Loucy (cell line): ENCODE results near the gene KARS1.
"Not testable (repeated sequence)": the region's sequence is repeated elsewhere in the genome, so short reads cannot be mapped to it uniquely, and the experiment has no call there.

Experiments used
- H2AFZ ChIP-seq: fragments of 200-600 bp; sonication (generic); 2 replicates; pipeline ENCODE4 v1.6.0; 2016; ENCODE audit warnings: antibody characterized with exemption, mild to moderate bottlenecking, low read length, moderate library complexity
- H3F3A ChIP-seq: fragments of 200-600 bp; 2 replicates; pipeline ENCODE4 v1.6.0; 2016; ENCODE audit warnings: antibody characterized with exemption, low read depth, mild to moderate bottlenecking
- H3K27me3 ChIP-seq: fragments of 200-600 bp; sonication (generic); 2 replicates; pipeline ENCODE4 v1.6.1; 2014; ENCODE audit warnings: low read length, mild to moderate bottlenecking; ENCODE audit not compliant: insufficient read depth, poor library complexity, severe bottlenecking
- H3K36me3 ChIP-seq: fragments of 200-600 bp; sonication (generic); 2 replicates; pipeline ENCODE4 v1.6.1; 2016; ENCODE audit warnings: low read length; ENCODE audit not compliant: insufficient read depth
- H3K4me1 ChIP-seq: fragments of 200-600 bp; sonication (generic); 2 replicates; pipeline ENCODE4 v1.5.1; 2014; ENCODE audit warnings: low read length, mild to moderate bottlenecking; ENCODE audit not compliant: insufficient read depth, poor library complexity, severe bottlenecking
- H3K4me2 ChIP-seq: fragments of 200-600 bp; sonication (generic); 2 replicates; pipeline ENCODE4 v1.6.0; 2014; ENCODE audit warnings: antibody characterized with exemption, low read length, low read depth, mild to moderate bottlenecking; ENCODE audit not compliant: poor library complexity, severe bottlenecking
- H3K4me3 ChIP-seq: fragments of 200-600 bp; sonication (generic); 2 replicates; pipeline ENCODE4 v1.5.1; 2014; ENCODE audit warnings: low read length, mild to moderate bottlenecking, mixed read lengths; ENCODE audit not compliant: poor library complexity, severe bottlenecking
- H3K79me2 ChIP-seq: fragments of 200-600 bp; sonication (generic); 2 replicates; pipeline ENCODE4 v1.6.1; 2014; ENCODE audit warnings: low read length; ENCODE audit not compliant: insufficient read depth
- H3K9ac ChIP-seq: fragments of 200-600 bp; sonication (generic); 2 replicates; pipeline ENCODE4 v1.6.0; 2014; ENCODE audit warnings: mild to moderate bottlenecking, low read depth, low read length, moderate library complexity; ENCODE audit not compliant: poor library complexity, severe bottlenecking
- H3K9me2 ChIP-seq: fragments of 200-600 bp; sonication (generic); replicated peaks from 2 replicates; pipeline ENCODE4 v1.6.1; 2016; ENCODE audit warnings: low read depth, low read length, mixed read lengths
- H3K9me3 ChIP-seq: fragments of 200-600 bp; sonication (generic); 2 replicates; pipeline ENCODE4 v1.6.1; 2014; ENCODE audit warnings: mild to moderate bottlenecking, antibody characterized with exemption, low read length, low read depth; ENCODE audit not compliant: insufficient read depth
- H4K20me1 ChIP-seq: fragments of 200-600 bp; sonication (generic); 2 replicates; pipeline ENCODE4 v1.6.0; 2014; ENCODE audit warnings: antibody characterized with exemption, low read length, mild to moderate bottlenecking; ENCODE audit not compliant: insufficient read depth, poor library complexity, severe bottlenecking
- EZH2phosphoT487 ChIP-seq: fragments of 200-600 bp; IDR thresholded peaks from 2 replicates; pipeline ENCODE4 v1.6.1; 2018; ENCODE audit warnings: antibody characterized with exemption, mild to moderate bottlenecking, moderate library complexity, borderline replicate concordance
- TF ChIP-seq, protein P1 (sequence below): fragments of 200-600 bp; sonication (generic); conservative IDR thresholded peaks from 2 replicates; pipeline ENCODE4 v1.5.1; 2014; ENCODE audit warnings: mild to moderate bottlenecking, antibody characterized with exemption, low read length

Gene KARS1

DNA sequence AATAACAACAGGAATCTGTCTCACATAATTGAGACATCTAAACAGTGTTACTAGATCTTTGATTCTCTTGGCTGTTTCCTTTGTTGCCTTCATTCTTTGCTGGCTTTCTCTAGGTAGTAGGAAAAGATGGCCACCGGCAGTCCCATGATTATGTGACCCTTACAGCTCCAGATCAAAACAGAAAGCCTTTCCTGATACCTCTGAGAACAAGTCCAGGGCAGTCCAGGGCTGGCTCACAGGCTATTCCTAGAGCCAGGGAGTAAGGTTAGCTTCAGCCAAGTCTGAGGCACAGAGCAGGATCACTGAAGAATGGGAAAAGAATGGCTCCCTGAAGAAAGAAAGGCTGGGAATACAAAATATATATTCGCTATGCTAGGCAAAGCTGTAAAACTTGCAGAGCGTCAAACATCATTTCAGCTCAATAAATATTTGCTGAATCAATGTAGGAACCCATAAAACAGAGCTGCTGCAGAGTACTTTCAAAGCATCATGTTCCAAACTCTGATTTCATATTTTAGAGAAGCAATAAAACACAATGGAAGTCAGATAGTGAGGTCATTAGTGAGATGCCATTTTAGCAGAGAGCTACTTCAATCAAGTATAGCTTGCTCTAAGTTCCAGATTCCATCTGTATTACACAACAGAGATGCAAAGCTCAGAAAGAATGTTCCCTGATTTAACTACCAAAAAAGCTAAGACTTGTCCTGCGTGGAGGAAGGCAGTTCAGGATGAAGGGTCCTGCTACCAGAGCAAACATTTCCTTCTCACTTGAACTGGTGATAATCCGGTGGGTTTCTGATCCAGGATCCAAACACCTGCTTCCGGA lies 47.8 kb downstream of the KARS1 start:
- peaks cover 6% of the 10 kb centered on the region for H3K4me1 ChIP-seq
- H3K27me3 ChIP-seq = no peaks in the 10 kb centered on the region
- H3K9ac ChIP-seq = no peak overlapping the region
- 0 out of 2 replicates have a peak, but pooled peaks cover 3% of the 10 kb centered on the region for H3F3A ChIP-seq
- H3K9me2 ChIP-seq = no peaks in the 10 kb centered on the region
- H3K36me3 ChIP-seq = peaks cover 48% of the 10 kb centered on the region
- no peaks in the 10 kb centered on the region for H4K20me1 ChIP-seq
- H3K9me3 ChIP-seq = peaks cover 8% of the 10 kb centered on the region; the same call in 1 of the 2 replicates
- H3K4me3 ChIP-seq = no peak overlapping the region
- TF ChIP-seq, protein P1, sequence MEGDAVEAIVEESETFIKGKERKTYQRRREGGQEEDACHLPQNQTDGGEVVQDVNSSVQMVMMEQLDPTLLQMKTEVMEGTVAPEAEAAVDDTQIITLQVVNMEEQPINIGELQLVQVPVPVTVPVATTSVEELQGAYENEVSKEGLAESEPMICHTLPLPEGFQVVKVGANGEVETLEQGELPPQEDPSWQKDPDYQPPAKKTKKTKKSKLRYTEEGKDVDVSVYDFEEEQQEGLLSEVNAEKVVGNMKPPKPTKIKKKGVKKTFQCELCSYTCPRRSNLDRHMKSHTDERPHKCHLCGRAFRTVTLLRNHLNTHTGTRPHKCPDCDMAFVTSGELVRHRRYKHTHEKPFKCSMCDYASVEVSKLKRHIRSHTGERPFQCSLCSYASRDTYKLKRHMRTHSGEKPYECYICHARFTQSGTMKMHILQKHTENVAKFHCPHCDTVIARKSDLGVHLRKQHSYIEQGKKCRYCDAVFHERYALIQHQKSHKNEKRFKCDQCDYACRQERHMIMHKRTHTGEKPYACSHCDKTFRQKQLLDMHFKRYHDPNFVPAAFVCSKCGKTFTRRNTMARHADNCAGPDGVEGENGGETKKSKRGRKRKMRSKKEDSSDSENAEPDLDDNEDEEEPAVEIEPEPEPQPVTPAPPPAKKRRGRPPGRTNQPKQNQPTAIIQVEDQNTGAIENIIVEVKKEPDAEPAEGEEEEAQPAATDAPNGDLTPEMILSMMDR = no peak
- no peak for TF ChIP-seq EZH2phosphoT487
- H3K4me2 ChIP-seq = no peak overlapping the region
- H3K79me2 ChIP-seq = no peaks in the 10 kb centered on the region
- no peak overlapping the region for H2AFZ ChIP-seq

DNA sequence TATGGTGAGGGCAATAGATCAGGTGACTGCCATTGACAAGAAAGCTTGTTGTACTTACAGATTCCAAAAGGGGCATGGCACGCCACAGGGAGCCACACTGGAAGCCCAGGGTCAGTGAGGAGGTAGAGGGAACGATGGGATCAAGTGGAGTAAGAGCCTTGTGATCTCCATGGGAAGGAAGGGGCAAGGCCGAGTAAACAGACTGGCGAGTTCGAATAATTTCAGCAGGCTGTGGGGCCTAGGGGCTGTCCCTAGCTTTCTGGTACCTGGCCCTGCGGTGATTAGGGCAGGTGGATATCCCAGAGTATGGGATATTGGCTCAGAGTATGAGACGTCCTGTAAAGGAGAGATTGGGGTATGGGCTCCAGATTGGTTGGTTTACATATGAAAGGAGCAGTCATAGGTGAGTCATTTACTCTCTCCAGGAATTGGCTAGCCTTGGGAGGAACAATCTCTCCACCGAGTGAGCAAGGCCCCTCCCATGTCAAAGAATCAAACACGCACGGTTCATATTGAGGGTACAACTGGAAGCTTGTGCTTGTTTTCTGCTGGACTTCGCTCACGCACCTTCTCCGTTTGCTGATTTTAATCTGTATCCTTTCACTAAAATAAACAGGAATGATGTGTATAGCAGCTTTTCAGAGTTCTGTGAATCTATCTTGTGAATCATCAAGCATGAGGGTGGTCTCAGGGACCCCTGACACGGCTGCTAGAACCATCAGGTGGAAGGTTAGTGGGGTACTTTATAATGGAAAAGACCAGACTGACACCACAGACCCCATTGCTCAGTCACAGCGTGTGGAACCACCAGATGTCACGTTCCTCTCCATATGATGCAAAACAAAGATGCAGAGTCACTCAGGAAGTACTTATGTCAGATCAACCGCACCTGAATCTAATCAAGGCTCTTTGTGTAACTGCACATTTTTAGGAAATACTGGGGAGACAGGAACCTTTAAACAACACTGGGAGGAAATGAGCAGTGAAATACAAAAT lies 53.3 kb downstream of the KARS1 start:
- Histone ChIP-seq H3K4me2 (peak overlapping the region; percentile 57), H2AFZ (no peak overlapping the region), H4K20me1 (no peaks in the 10 kb centered on the region), H3K9me3 (no peaks in the 10 kb centered on the region), H3K9ac (no peak overlapping the region), H3K4me1 (peaks cover 14% of the 10 kb centered on the region), H3K27me3 (no peaks in the 10 kb centered on the region), H3K79me2 (no peaks in the 10 kb centered on the region), H3F3A (0 out of 2 replicates have a peak, but pooled peaks cover 3% of the 10 kb centered on the region), H3K36me3 (peaks cover 7% of the 10 kb centered on the region; the same call in 1 of the 2 replicates), H3K9me2 (no peaks in the 10 kb centered on the region), H3K4me3 (peak overlapping the region; percentile 27)
- TF ChIP-seq EZH2phosphoT487 = no peak
- TF ChIP-seq, protein P1 = no peak

DNA sequence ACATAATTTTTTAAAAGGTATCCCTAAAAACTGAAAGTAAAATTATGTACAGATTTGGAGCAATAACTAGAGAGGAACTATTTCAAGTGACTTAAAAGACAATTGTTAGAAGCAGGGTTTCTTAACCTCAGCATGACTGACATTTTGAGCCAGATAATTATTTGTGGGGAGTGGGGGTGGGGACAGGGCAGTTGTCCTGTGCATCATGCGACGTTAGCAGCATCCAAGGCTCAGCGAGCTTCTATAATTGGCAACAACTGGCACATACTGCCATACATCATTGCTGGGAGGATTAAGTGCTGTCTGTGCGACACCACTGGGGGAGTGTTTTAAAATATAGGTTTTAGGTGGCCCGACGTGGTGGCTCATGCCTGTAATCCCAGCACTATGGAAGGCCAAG lies 54.2 kb downstream of the KARS1 start:
- no peak overlapping the region for H3K4me2 ChIP-seq
- peaks cover 7% of the 10 kb centered on the region; the same call in 1 of the 2 replicates for H3K36me3 ChIP-seq
- no peaks in the 10 kb centered on the region for H3K9me3 ChIP-seq
- no peaks in the 10 kb centered on the region for H3K27me3 ChIP-seq
- H3K4me1 ChIP-seq = peaks cover 14% of the 10 kb centered on the region
- H3K9ac ChIP-seq = no peak overlapping the region
- TF ChIP-seq, protein P1 = no peak
- TF ChIP-seq EZH2phosphoT487 = no peak
- H3F3A ChIP-seq = 0 out of 2 replicates have a peak, but pooled peaks cover 3% of the 10 kb centered on the region
- no peaks in the 10 kb centered on the region for H3K79me2 ChIP-seq
- no peak overlapping the region for H2AFZ ChIP-seq
- H3K9me2 ChIP-seq = no peaks in the 10 kb centered on the region
- no peak overlapping the region for H3K4me3 ChIP-seq
- no peaks in the 10 kb centered on the region for H4K20me1 ChIP-seq

DNA sequence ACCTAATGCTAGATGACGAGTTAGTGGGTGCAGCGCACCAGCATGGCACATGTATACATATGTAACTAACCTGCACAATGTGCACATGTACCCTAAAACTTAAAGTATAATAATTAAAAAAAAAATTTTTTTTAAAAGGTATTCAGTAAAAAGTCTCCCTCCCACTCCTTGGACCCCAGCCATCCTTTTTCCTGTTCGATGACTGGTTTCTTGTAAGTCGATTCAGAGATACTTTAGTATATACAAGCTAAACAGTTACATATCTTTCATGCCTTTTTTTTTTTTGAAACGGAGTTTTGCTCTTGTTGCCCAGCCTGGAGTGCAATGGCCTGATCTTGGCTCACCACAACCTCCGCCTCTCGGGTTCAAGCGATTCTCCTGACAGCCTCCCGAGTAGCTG lies 55.5 kb downstream of the KARS1 start:
- not testable (repeated sequence) for H4K20me1 ChIP-seq, H3K9me3 ChIP-seq, H3K79me2 ChIP-seq, H3K27me3 ChIP-seq, H3F3A ChIP-seq, H3K9ac ChIP-seq, H2AFZ ChIP-seq, H3K36me3 ChIP-seq, H3K4me2 ChIP-seq, H3K9me2 ChIP-seq, H3K4me3 ChIP-seq
- peaks cover 14% of the 10 kb centered on the region for H3K4me1 ChIP-seq
